Measurements from ENCODE around the gene KAT7.
"Not testable (repeated sequence)": the region's sequence is repeated elsewhere in the genome, so short reads cannot be mapped to it uniquely, and the experiment has no call there.

KAT7 gene

GRCh38 chr17:49788478-49789242, at the start of gene KAT7:
Gene KAT7 (plus strand): TSS chr17:49788681. CDS start chr17:49788835, 154 bp downstream.
- DNase-seq (ENCODE audit: low read depth, low spot score), result peak; percentile 98

GRCh38 chr17:49739641-49740271, 48.7 kb upstream of the KAT7 start:
- no peak for DNase-seq (ENCODE audit: low read depth, low spot score)

GRCh38 chr17:49741009-49741691, 47.3 kb upstream of the KAT7 start:
- no peak for DNase-seq (ENCODE audit: low read depth, low spot score)

GRCh38 chr17:49741692-49742076, 46.8 kb upstream of the KAT7 start:
- no peak for DNase-seq (ENCODE audit: low read depth, low spot score)

GRCh38 chr17:49742166-49742638, 46.3 kb upstream of the KAT7 start:
- DNase-seq (ENCODE audit: low read depth, low spot score), result no peak

- DNase-seq (ENCODE audit: low read depth, low spot score), result no peak
Observed at GRCh38 chr17:49745175-49746139, 43.0 kb upstream of the KAT7 start.

GRCh38 chr17:49746791-49747490, 41.5 kb upstream of the KAT7 start:
- DNase-seq (ENCODE audit: low read depth, low spot score), result no peak

GRCh38 chr17:49747632-49748031, 40.8 kb upstream of the KAT7 start:
- no peak for DNase-seq (ENCODE audit: low read depth, low spot score)

- no peak for DNase-seq (ENCODE audit: low read depth, low spot score)
Observed at GRCh38 chr17:49748223-49748622, 40.3 kb upstream of the KAT7 start.

GRCh38 chr17:49748791-49749190, 39.7 kb upstream of the KAT7 start:
- DNase-seq (ENCODE audit: low read depth, low spot score), result no peak

- DNase-seq (ENCODE audit: low read depth, low spot score), result no peak
Observed at GRCh38 chr17:49749730-49750129, 38.8 kb upstream of the KAT7 start.

- DNase-seq (ENCODE audit: low read depth, low spot score), result no peak
Observed at GRCh38 chr17:49752508-49752907, 36.0 kb upstream of the KAT7 start.

GRCh38 chr17:49753959-49754391, 34.5 kb upstream of the KAT7 start:
- no peak for DNase-seq (ENCODE audit: low read depth, low spot score)

- no peak for DNase-seq (ENCODE audit: low read depth, low spot score)
Observed at GRCh38 chr17:49755663-49756283, 32.7 kb upstream of the KAT7 start.

GRCh38 chr17:49756323-49757150, 31.9 kb upstream of the KAT7 start:
- DNase-seq (ENCODE audit: low read depth, low spot score), result no peak

- DNase-seq (ENCODE audit: low read depth, low spot score), result no peak
Observed at GRCh38 chr17:49757151-49757777, 31.2 kb upstream of the KAT7 start.

- DNase-seq (ENCODE audit: low read depth, low spot score), result not testable (repeated sequence)
Observed at GRCh38 chr17:49758464-49759010, 29.9 kb upstream of the KAT7 start.

- DNase-seq (ENCODE audit: low read depth, low spot score), result no peak
Observed at GRCh38 chr17:49759203-49759602, 29.3 kb upstream of the KAT7 start.

- no peak for DNase-seq (ENCODE audit: low read depth, low spot score)
Observed at GRCh38 chr17:49760296-49760695, 28.2 kb upstream of the KAT7 start.

Data from iPS DF 19.7 (cell line).